HL-60 (cell line): ENCODE results near the gene FCRLB.
"Not testable (repeated sequence)": the region's sequence is repeated elsewhere in the genome, so short reads cannot be mapped to it uniquely, and the experiment has no call there.

ENCODE experiments used
- DNase-seq, 2 experiments: peaks; one replicate each; pipeline ENCODE4 v3.0.0-alpha.2; 2010 to 2020; ENCODE audit warnings: low read depth in 1 of 2, low spot score in 1 of 2
- H3K27ac ChIP-seq: fragments of 250-450 bp; sonication (Bioruptor Pico); replicated peaks from 2 replicates; pipeline ENCODE4 v1.5.1; 2020; ENCODE audit warnings: mild to moderate bottlenecking, moderate library complexity
- H3K27me3 ChIP-seq: fragments of 250-450 bp; sonication (Bioruptor Pico); 2 replicates; pipeline ENCODE4 v1.5.1; 2021; ENCODE audit warnings: mild to moderate bottlenecking, moderate library complexity; ENCODE audit not compliant: insufficient read depth, poor library complexity, severe bottlenecking
- H3K4me3 ChIP-seq: replicated peaks from 2 replicates; pipeline ENCODE4 v1.5.1; 2011; ENCODE audit warnings: mild to moderate bottlenecking, control low read depth, low read length; ENCODE audit not compliant: insufficient read depth
- GABPA ChIP-seq: IDR thresholded peaks from 2 replicates; pipeline ENCODE4 v1.6.1; 2012; ENCODE audit warnings: low read depth
- POLR2AphosphoS5 ChIP-seq: IDR thresholded peaks from 2 replicates; pipeline ENCODE4 v1.6.1; 2012; ENCODE audit warnings: low read depth
- REST ChIP-seq: IDR thresholded peaks from 2 replicates; pipeline ENCODE4 v1.6.1; 2012; ENCODE audit warnings: low read depth; ENCODE audit not compliant: insufficient replicate concordance
- SPI1 ChIP-seq: IDR thresholded peaks from 2 replicates; pipeline ENCODE4 v1.6.1; 2012; ENCODE audit warnings: low read depth, mild to moderate bottlenecking, borderline replicate concordance
- TF ChIP-seq, protein P1 (sequence below): IDR thresholded peaks from one replicate; pipeline ENCODE4 v1.5.1; 2011; ENCODE audit warnings: low read length, control low read depth, inconsistent platforms; ENCODE audit not compliant: insufficient read depth

Gene FCRLB

GRCh38 chr1:161720422-161720821 is 922 bp upstream of the FCRLB start:
- no peak for TF ChIP-seq POLR2AphosphoS5
- TF ChIP-seq SPI1: no peak
- TF ChIP-seq, protein P1, sequence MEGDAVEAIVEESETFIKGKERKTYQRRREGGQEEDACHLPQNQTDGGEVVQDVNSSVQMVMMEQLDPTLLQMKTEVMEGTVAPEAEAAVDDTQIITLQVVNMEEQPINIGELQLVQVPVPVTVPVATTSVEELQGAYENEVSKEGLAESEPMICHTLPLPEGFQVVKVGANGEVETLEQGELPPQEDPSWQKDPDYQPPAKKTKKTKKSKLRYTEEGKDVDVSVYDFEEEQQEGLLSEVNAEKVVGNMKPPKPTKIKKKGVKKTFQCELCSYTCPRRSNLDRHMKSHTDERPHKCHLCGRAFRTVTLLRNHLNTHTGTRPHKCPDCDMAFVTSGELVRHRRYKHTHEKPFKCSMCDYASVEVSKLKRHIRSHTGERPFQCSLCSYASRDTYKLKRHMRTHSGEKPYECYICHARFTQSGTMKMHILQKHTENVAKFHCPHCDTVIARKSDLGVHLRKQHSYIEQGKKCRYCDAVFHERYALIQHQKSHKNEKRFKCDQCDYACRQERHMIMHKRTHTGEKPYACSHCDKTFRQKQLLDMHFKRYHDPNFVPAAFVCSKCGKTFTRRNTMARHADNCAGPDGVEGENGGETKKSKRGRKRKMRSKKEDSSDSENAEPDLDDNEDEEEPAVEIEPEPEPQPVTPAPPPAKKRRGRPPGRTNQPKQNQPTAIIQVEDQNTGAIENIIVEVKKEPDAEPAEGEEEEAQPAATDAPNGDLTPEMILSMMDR: no peak
- TF ChIP-seq REST: no peak
- TF ChIP-seq GABPA: no peak
- no peak for DNase-seq
- Histone ChIP-seq H3K27me3 (no peaks in the 10 kb centered on the region), H3K4me3 (no peak overlapping the region), H3K27ac (no peak overlapping the region)

- TF ChIP-seq POLR2AphosphoS5 (no peak), SPI1 (peak; percentile 27; the same call in 1 of the 2 replicates)
- DNase-seq: peak; percentile 62 to 68
- no peaks in the 10 kb centered on the region for H3K27me3 ChIP-seq
- no peak overlapping the region for H3K4me3 ChIP-seq
- no peak overlapping the region for H3K27ac ChIP-seq
These were observed 497 bp downstream of the FCRLB start for GRCh38 chr1:161721738-161722343.

- H3K27me3 ChIP-seq: no peaks in the 10 kb centered on the region
- TF ChIP-seq GABPA: no peak
- TF ChIP-seq SPI1: no peak
- no peak for TF ChIP-seq POLR2AphosphoS5
- TF ChIP-seq, protein P1: no peak
- TF ChIP-seq REST: no peak
- no peak overlapping the region for H3K4me3 ChIP-seq
- no peak overlapping the region for H3K27ac ChIP-seq
- no peak for DNase-seq
These were observed 1.1 kb downstream of the FCRLB start for GRCh38 chr1:161722406-161722805.

DNA sequence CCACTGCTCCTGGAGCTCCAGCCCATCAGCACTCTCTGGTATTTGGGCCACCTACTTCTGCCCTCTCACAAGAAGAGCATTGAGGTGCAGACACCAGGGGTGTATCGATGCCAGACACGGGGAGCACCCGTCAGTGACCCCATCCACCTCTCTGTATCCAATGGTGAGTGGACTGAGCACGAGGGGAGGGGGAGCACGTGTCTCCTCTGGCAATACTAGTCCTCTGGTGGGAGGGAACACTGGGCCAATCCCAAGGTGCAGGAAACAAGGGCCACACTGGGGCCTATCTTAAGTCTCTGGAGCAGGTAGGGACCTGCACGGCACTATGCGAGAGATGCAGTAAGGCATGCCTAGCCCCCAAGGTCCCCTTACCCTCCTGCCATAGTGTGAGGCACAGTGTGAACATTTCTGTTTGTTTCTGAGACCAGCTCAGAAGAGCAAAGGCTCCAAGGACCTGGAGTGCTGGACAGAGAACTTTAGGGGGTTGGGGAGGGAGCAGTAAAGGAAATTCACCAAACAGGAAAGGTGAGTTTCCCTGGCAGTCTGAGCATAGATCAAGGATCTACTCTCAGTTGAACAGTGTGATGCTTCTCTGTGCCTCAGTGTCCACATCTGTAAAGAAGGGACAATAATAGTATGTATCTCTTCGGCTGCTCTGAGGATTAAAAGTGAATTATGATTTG is 2.3 kb downstream of the FCRLB start:
- no peak overlapping the region for H3K27ac ChIP-seq
- no peak for DNase-seq
- no peaks in the 10 kb centered on the region for H3K27me3 ChIP-seq
- no peak for TF ChIP-seq GABPA
- TF ChIP-seq REST: peak; percentile 62
- no peak overlapping the region for H3K4me3 ChIP-seq

- DNase-seq, H3K27me3 ChIP-seq, H3K27ac ChIP-seq: not testable (repeated sequence)
- peak overlapping the region; percentile 61 for H3K4me3 ChIP-seq
These were observed 4.0 kb downstream of the FCRLB start for GRCh38 chr1:161725258-161725907.
